Gastroesophageal sphincter (tissue), 4 donors: Measurements from ENCODE around the gene HMGCR. TPM values are rescaled to one million over a fixed set of nuclear protein-coding genes. Genes with fewer than 3 reads are reported as not detected.

ENCODE experiments used
- ATAC-seq: fragments of 150-250 bp; one replicate; pipeline ENCODE4 v1.9.1; 2016; ENCODE audit warnings: mild to moderate bottlenecking, moderate library complexity
- H3K27ac ChIP-seq, 4 donors: fragments of 200-600 bp; sonication (generic) in 3 of 4; 1 replicate in 3 of 4; 2 replicates in 1 of 4; pipeline ENCODE4 v1.5.1; 2016 to 2019
- H3K27me3 ChIP-seq: fragments of 200-600 bp; sonication (generic); one replicate; pipeline ENCODE4 v1.5.1; 2019
- H3K36me3 ChIP-seq, 2 donors: fragments of 200-600 bp; sonication (generic); one replicate each; pipeline ENCODE4 v1.5.1; 2019; ENCODE audit warnings: control low read depth in 1 of 2
- H3K4me1 ChIP-seq, 3 donors: fragments of 200-600 bp; sonication (generic); 1 replicate in 2 of 3; 2 replicates in 1 of 3; pipeline ENCODE4 v1.5.1; 2016 to 2019; ENCODE audit warnings: control low read depth in 2 of 3
- H3K4me3 ChIP-seq, 2 donors: fragments of 200-600 bp; sonication (generic); one replicate each; pipeline ENCODE4 v1.5.1; 2019; ENCODE audit warnings: mild to moderate bottlenecking in 1 of 2, moderate library complexity in 1 of 2
- H3K9me3 ChIP-seq, 3 donors: fragments of 200-600 bp; sonication (generic); one replicate each; pipeline ENCODE4 v1.5.1; 2017 to 2019; ENCODE audit warnings: control low read depth in 2 of 3
- EP300 ChIP-seq: sonication (generic); formaldehyde crosslinking; IDR thresholded peaks from one replicate; pipeline ENCODE4 v1.6.1; 2017; ENCODE audit warnings: antibody characterized with exemption, mild to moderate bottlenecking
- POLR2A ChIP-seq, 2 donors: fragments of 450-650 bp; IDR thresholded peaks; one replicate each; pipeline ENCODE4 v1.6.1; 2017; ENCODE audit warnings: antibody characterized with exemption in 2 of 2, mild to moderate bottlenecking in 2 of 2, moderate library complexity in 1 of 2
- POLR2AphosphoS5 ChIP-seq: sonication (generic); formaldehyde crosslinking; IDR thresholded peaks from one replicate; pipeline ENCODE4 v1.6.1; 2017; ENCODE audit warnings: antibody characterized with exemption
- WGBS, 2 donors: methylation state at CpG; one replicate each; pipeline ENCODE4 v1.1.5; 2018; ENCODE audit warnings: low coverage in 1 of 2; 5-methylcytosine and 5-hydroxymethylcytosine counted together
- total RNA-seq, 4 donors: library from RNA; depleted of rRNA; stranded (reverse); fragments of >200 nt; gene quantifications; one replicate each; pipeline ENCODE4 v1.1.0, GENCODE V29; 2016
- TF ChIP-seq, protein P1 (sequence below), 4 experiments: fragments of 200-600 bp in 2 of 4; fragments of 450-650 bp in 2 of 4; sonication (generic) in 1 of 4; IDR thresholded peaks; one replicate each; pipeline ENCODE4 v1.5.1; 2017 to 2019; ENCODE audit warnings: antibody characterized with exemption in 4 of 4, mild to moderate bottlenecking in 2 of 4, moderate library complexity in 2 of 4

The HMGCR gene
- total RNA-seq, 4 donors from 2014 or later: 10.4 to 14.2 (median 13.5) TPM

DNA sequence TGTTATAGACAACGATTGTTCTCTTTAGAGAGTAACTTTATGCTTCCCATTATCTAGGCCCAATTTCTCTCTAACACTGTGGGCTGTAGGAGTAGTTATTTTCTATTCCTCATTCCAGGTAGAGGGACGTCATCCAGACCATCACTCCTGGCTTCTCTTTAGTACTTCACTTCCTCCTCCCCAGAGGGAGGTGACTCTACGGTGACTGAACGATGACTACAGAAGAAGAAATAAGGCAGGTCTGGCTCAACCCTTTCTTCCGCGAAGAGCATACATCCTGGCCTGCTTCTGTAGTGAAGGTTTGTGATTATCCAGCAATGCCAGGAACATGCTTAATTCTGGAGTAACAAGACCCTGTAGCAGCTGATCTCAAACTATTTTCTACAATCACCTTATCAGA is 50.8 kb downstream of the HMGCR start:
- H3K36me3 ChIP-seq: peaks cover 0 to 72% of the 10 kb centered on the region in 2 donors
- 82 to 97% methylated on average over 3 to 5 of the region's 6 CpGs for WGBS, 2 donors

DNA sequence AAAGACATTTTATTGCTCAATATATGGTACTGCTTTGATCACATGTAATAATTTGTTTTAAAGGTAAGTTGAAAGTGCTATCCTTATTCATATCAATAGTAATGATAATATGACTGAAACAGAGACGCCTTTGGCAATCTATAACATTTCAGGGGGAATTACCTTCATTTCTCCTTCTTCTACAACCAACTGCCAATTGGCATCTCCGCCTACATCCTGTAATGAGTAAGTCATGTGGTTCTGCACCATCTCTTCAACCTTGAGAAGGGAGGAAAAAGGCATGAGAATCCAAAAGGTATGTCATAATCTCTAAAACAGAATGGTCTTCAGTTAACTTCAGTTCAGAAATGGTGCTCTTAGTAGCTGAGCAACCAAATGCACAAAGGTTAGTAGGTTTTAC is 52.4 kb downstream of the HMGCR start:
- Histone ChIP-seq H3K27me3 (no peaks in the 10 kb centered on the region), H3K4me3 (no peak overlapping the region), H3K9me3 (no peaks in the 10 kb centered on the region), H3K4me1 (no peaks in the 10 kb centered on the region), H3K27ac (no peak overlapping the region), H3K36me3 (peaks cover 0 to 64% of the 10 kb centered on the region in 2 donors)
- no peak for ATAC-seq
- TF ChIP-seq, protein P1, sequence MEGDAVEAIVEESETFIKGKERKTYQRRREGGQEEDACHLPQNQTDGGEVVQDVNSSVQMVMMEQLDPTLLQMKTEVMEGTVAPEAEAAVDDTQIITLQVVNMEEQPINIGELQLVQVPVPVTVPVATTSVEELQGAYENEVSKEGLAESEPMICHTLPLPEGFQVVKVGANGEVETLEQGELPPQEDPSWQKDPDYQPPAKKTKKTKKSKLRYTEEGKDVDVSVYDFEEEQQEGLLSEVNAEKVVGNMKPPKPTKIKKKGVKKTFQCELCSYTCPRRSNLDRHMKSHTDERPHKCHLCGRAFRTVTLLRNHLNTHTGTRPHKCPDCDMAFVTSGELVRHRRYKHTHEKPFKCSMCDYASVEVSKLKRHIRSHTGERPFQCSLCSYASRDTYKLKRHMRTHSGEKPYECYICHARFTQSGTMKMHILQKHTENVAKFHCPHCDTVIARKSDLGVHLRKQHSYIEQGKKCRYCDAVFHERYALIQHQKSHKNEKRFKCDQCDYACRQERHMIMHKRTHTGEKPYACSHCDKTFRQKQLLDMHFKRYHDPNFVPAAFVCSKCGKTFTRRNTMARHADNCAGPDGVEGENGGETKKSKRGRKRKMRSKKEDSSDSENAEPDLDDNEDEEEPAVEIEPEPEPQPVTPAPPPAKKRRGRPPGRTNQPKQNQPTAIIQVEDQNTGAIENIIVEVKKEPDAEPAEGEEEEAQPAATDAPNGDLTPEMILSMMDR (IDR thresholded peaks at IDR 0.05): no peak
- no peak for TF ChIP-seq POLR2AphosphoS5
- no peak for TF ChIP-seq EP300
- TF ChIP-seq POLR2A (IDR thresholded peaks at IDR 0.05): no peak
- 90 to 97% methylated on average over 2 of the region's 2 CpGs for WGBS, 2 donors

More for the DNA sequence above, 50.8 kb downstream of the HMGCR start:
- no peak for ATAC-seq
- H3K4me1 ChIP-seq: no peaks in the 10 kb centered on the region
- H3K27me3 ChIP-seq: no peaks in the 10 kb centered on the region
- H3K4me3 ChIP-seq: no peak overlapping the region
- TF ChIP-seq EP300: no peak
- TF ChIP-seq, protein P1 (IDR thresholded peaks at IDR 0.05): no peak
- TF ChIP-seq POLR2AphosphoS5: no peak
- no peak for TF ChIP-seq POLR2A (IDR thresholded peaks at IDR 0.05)
- H3K9me3 ChIP-seq: no peaks in the 10 kb centered on the region
- no peak overlapping the region for H3K27ac ChIP-seq

DNA sequence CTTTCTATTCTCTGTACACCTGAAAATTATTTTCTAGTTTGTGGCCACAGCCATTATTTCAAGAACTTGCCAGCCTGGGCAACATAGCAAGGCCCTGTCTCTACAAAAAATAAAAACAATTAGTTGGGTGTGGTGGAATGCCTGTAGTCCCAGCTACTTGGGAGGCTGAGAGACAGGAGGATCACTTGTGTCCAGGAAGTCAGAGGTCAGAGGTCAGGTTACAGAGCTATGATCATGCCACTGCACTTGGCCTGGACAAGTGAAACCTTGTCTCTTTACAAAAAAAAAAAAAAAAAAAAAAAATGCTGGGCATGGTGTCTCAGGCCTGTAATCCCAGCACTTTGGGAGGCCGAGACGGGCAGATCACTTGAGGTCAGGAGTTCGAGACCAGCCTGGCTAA is 58.3 kb downstream of the HMGCR start:
- no peak for ATAC-seq
- no peaks in the 10 kb centered on the region for H3K9me3 ChIP-seq
- peaks cover 5 to 42% of the 10 kb centered on the region in 2 donors for H3K36me3 ChIP-seq
- H3K27me3 ChIP-seq: no peaks in the 10 kb centered on the region
- WGBS, 2 donors: 88% methylated on average over 3 of the region's 3 CpGs; no CpG with 5 or more reads in 1 of the 2 donors
- no peak overlapping the region for H3K27ac ChIP-seq
- TF ChIP-seq POLR2AphosphoS5 (no peak), EP300 (no peak), POLR2A (IDR thresholded peaks at IDR 0.05) (no peak)
- TF ChIP-seq, protein P1 (IDR thresholded peaks at IDR 0.05): no peak
- no peak overlapping the region for H3K4me3 ChIP-seq
- no peaks in the 10 kb centered on the region for H3K4me1 ChIP-seq

DNA sequence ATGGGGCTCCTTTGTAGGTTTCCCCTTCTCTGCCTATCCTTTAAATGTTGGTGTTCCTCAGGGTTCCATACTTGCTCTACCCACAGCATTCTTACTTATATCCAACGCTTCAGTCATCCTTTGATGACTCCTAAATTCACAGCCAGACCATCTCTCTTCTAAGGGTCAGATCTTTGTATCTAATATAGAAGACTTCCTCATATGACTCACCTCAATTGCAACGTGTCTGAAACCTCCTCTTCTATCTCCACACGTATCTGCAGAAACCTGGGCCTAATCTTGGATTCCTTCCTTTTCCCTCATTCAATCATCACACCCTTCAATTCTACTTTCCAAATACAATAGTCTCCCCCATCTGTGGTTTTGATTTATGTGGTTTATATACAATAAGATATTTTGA is 68.3 kb downstream of the HMGCR start:
- no peak overlapping the region for H3K27ac ChIP-seq
- no peaks in the 10 kb centered on the region for H3K9me3 ChIP-seq
- WGBS, 2 donors: 73 to 77% methylated on average over 3 of the region's 3 CpGs
- no peaks in the 10 kb centered on the region for H3K4me1 ChIP-seq
- no peaks in the 10 kb centered on the region for H3K27me3 ChIP-seq
- no peak overlapping the region for H3K4me3 ChIP-seq
- H3K36me3 ChIP-seq: peaks cover 0 to 62% of the 10 kb centered on the region in 2 donors
- TF ChIP-seq POLR2AphosphoS5: no peak
- TF ChIP-seq, protein P1 (IDR thresholded peaks at IDR 0.05): no peak
- TF ChIP-seq EP300: no peak
- TF ChIP-seq POLR2A (IDR thresholded peaks at IDR 0.05): no peak
- no peak for ATAC-seq

Other genes starting within 250 kb of the HMGCR start
- gene ANKRD31, start 100.3 kb upstream of the HMGCR start, total RNA-seq: under 1 TPM in 3 of 4 donors, not detected in 1; 0.16 to 0.27 (median 0.23) TPM
- 10 to 100 TPM; 23.4 to 46.5 (median 36.6) TPM for gene CERT1, start 174.4 kb downstream of the HMGCR start, total RNA-seq
- 10 to 100 TPM; 34.7 to 64.4 (median 41.8) TPM for gene POLK, start 174.7 kb downstream of the HMGCR start, total RNA-seq